ENCODE results near the gene KLRD1.
"Not testable (repeated sequence)": the region's sequence is repeated elsewhere in the genome, so short reads cannot be mapped to it uniquely, and the experiment has no call there.

KLRD1 gene

GRCh38 chr12:10339053-10339840 lies 31.6 kb downstream of the KLRD1 start:
- no peak for DNase-seq

GRCh38 chr12:10340946-10341345 lies 33.3 kb downstream of the KLRD1 start:
- not testable (repeated sequence) for DNase-seq

GRCh38 chr12:10341892-10342509 lies 34.3 kb downstream of the KLRD1 start:
- DNase-seq: no peak

- DNase-seq: not testable (repeated sequence)
These were observed 43.8 kb downstream of the KLRD1 start for GRCh38 chr12:10351457-10351856.

- DNase-seq: no peak
These were observed 46.4 kb downstream of the KLRD1 start for GRCh38 chr12:10354071-10354470.

- DNase-seq: no peak
These were observed 46.8 kb downstream of the KLRD1 start for GRCh38 chr12:10354502-10354901.

GRCh38 chr12:10358131-10358530 lies 50.5 kb downstream of the KLRD1 start:
- no peak for DNase-seq

GRCh38 chr12:10358969-10359368 lies 51.3 kb downstream of the KLRD1 start:
- no peak for DNase-seq

- DNase-seq: no peak
These were observed 53.4 kb downstream of the KLRD1 start for GRCh38 chr12:10361084-10361483.

GRCh38 chr12:10361622-10362021 lies 54.0 kb downstream of the KLRD1 start:
- DNase-seq: no peak

GRCh38 chr12:10362325-10362724 lies 54.7 kb downstream of the KLRD1 start:
- DNase-seq: no peak

GRCh38 chr12:10362828-10363657 lies 55.4 kb downstream of the KLRD1 start:
- DNase-seq: no peak

GRCh38 chr12:10363658-10363913 lies 55.9 kb downstream of the KLRD1 start:
- DNase-seq: no peak

- peak in 1 of 2 experiments; percentile 1 for DNase-seq
These were observed 56.5 kb downstream of the KLRD1 start for GRCh38 chr12:10363914-10364814.

GRCh38 chr12:10364815-10365622 lies 57.3 kb downstream of the KLRD1 start:
- peak; percentile 42 to 44 for DNase-seq

- no peak for DNase-seq
These were observed 58.2 kb downstream of the KLRD1 start for GRCh38 chr12:10365696-10366405.

GRCh38 chr12:10366875-10367274 lies 59.2 kb downstream of the KLRD1 start:
- peak; percentile 36 to 55 for DNase-seq

- DNase-seq: not testable (repeated sequence)
These were observed 60.0 kb downstream of the KLRD1 start for GRCh38 chr12:10367714-10368113.

GRCh38 chr12:10368206-10369171 lies 60.8 kb downstream of the KLRD1 start:
- DNase-seq: no peak

Measured in Kasumi-1 (cell line).